H1 (cell line): ENCODE results near the gene R3HCC1L. TPM values are rescaled to one million over a fixed set of nuclear protein-coding genes. Genes with fewer than 3 reads are reported as not detected.

Experiments
- CHD7 ChIP-seq: fragments of 300-600 bp; sonication (generic); IDR thresholded peaks from 2 replicates; pipeline ENCODE4 v1.7.1; 2012; ENCODE audit warnings: low read length, moderate library complexity, mild to moderate bottlenecking, inconsistent platforms; ENCODE audit not compliant: insufficient replicate concordance
- JUND ChIP-seq: IDR thresholded peaks from 2 replicates; pipeline ENCODE4 v1.6.1; 2011; ENCODE audit warnings: mild to moderate bottlenecking, improper control_type of control experiment, low read length
- KDM5A ChIP-seq: fragments of 200-600 bp; IDR thresholded peaks from 2 replicates; pipeline ENCODE4 v1.7.1; 2012; ENCODE audit warnings: mild to moderate bottlenecking, low read length, inconsistent platforms, mixed read lengths
- PHF8 ChIP-seq: fragments of 200-600 bp; sonication (generic); conservative IDR thresholded peaks from 2 replicates; pipeline ENCODE4 v1.7.1; 2012; ENCODE audit warnings: low read depth, mild to moderate bottlenecking, inconsistent platforms, low read length, moderate library complexity
- RAD21 ChIP-seq, 2 experiments: IDR thresholded peaks in 1 of 2; conservative IDR thresholded peaks in 1 of 2; 2 replicates each; pipeline ENCODE4 v1.6.1; 2011; ENCODE audit warnings: low read depth in 2 of 2, low read length in 2 of 2, improper control_type of control experiment in 1 of 2, inconsistent platforms in 1 of 2, mild to moderate bottlenecking in 1 of 2, moderate library complexity in 1 of 2
- SIRT6 ChIP-seq: IDR thresholded peaks from one replicate; pipeline ENCODE4 v1.7.1; 2012; ENCODE audit warnings: low read length, inconsistent platforms
- SRF ChIP-seq: IDR thresholded peaks from 2 replicates; pipeline ENCODE4 v1.6.1; 2011; ENCODE audit warnings: mild to moderate bottlenecking, low read depth, low read length, moderate library complexity
- SUZ12 ChIP-seq: fragments of 200-600 bp; sonication (generic); IDR thresholded peaks from 2 replicates; pipeline ENCODE4 v1.6.1; 2012; ENCODE audit warnings: mild to moderate bottlenecking, inconsistent platforms, low read length, moderate library complexity, mixed read lengths
- polyA plus RNA-seq, 7 experiments: library from polyadenylated mRNA; depleted of rRNA in 3 of 7; stranded (reverse) in 5 of 7; unstranded in 2 of 7; fragments of >200 nt in 5 of 7; fragments of 200-250 nt in 2 of 7; gene quantifications; 1 replicate in 5 of 7; 2 replicates in 1 of 7; 4 replicates in 1 of 7; pipeline versions ENCODE4 v1.2.1 to v1.2.3, GENCODE V29; 2011 to 2013; ENCODE audit warnings: missing spikeins in 2 of 7, mixed read lengths in 2 of 7
- total RNA-seq: library from RNA; stranded (reverse); fragmentation: NEBNext Ultra II Directional; extraction: Animal tissue kit (Norgen Biotek cat#: 25700); gene quantifications from 2 replicates; pipeline ENCODE4 v1.2.1, GENCODE V29; 2021

The R3HCC1L gene
- total and polyA plus RNA-seq, 2 of the 8 experiments (the other 6 are each of a cell fraction or from before 2014, with no cell fraction given), result 6.9 to 13.9 TPM

GRCh38 chr10:98201760-98202159 lies 67.3 kb downstream of the R3HCC1L start (continued):
- no peak for TF ChIP-seq CHD7
- no peak for TF ChIP-seq SUZ12
- TF ChIP-seq KDM5A, result no peak
- TF ChIP-seq JUND, result no peak
- no peak for TF ChIP-seq SIRT6
- no peak for TF ChIP-seq SRF
- no peak for TF ChIP-seq RAD21 (IDR thresholded peaks at IDR 0.05 in 1 of 2, conservative IDR thresholded peaks at IDR 0.05 in 1 of 2; ENCODE audit: low read depth in 2 of 2, low read length in 2 of 2)
- no peak for TF ChIP-seq PHF8
- TF ChIP-seq, all 59 proteins: peak for 0
